PC-3 (cell line): ENCODE data around the gene TSKS.

ENCODE experiments used
- EZH2 ChIP-seq: fragments of 300-600 bp; sonication (generic); IDR thresholded peaks from one replicate; pipeline ENCODE4 v1.6.1; 2017; ENCODE audit warnings: antibody characterized with exemption, mild to moderate bottlenecking, low read length; ENCODE audit not compliant: unreplicated experiment
- EZH2phosphoT487 ChIP-seq: fragments of 300-600 bp; sonication (generic); IDR thresholded peaks from 2 replicates; pipeline ENCODE4 v1.6.1; 2018; ENCODE audit warnings: mild to moderate bottlenecking, antibody characterized with exemption, low read length, borderline replicate concordance
- TF ChIP-seq, protein P1 (sequence below): fragments of 300-600 bp; sonication (generic); conservative IDR thresholded peaks from 2 replicates; pipeline ENCODE4 v1.5.1; 2017; ENCODE audit warnings: antibody characterized with exemption, low read depth, mild to moderate bottlenecking, low read length

DNA sequence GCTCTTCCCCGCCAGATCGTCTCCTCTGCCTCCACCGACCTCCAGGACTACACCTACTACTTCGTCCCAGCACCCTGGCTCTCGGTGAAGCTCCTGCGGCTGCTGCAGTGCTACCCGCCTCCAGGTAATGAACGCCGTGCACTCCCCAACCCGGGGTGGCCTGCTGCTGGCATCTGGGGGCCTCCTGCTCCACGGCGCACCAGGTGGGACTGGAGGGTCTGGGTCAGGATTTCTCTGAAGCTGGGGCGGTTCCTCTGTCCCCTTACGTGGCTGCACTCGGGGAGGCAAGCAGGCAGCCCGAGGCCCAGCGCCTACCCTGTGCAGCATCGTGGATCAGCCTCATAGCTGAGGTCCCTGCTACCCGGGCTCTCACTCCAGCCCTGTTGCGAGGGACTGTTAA, 32.5 kb upstream of the TSKS start:
- TF ChIP-seq EZH2 (no peak), EZH2phosphoT487 (no peak)
- TF ChIP-seq, protein P1, sequence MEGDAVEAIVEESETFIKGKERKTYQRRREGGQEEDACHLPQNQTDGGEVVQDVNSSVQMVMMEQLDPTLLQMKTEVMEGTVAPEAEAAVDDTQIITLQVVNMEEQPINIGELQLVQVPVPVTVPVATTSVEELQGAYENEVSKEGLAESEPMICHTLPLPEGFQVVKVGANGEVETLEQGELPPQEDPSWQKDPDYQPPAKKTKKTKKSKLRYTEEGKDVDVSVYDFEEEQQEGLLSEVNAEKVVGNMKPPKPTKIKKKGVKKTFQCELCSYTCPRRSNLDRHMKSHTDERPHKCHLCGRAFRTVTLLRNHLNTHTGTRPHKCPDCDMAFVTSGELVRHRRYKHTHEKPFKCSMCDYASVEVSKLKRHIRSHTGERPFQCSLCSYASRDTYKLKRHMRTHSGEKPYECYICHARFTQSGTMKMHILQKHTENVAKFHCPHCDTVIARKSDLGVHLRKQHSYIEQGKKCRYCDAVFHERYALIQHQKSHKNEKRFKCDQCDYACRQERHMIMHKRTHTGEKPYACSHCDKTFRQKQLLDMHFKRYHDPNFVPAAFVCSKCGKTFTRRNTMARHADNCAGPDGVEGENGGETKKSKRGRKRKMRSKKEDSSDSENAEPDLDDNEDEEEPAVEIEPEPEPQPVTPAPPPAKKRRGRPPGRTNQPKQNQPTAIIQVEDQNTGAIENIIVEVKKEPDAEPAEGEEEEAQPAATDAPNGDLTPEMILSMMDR, result no peak
